ENCODE results near the gene FHIP1B. TPM values are rescaled to one million over a fixed set of nuclear protein-coding genes. Genes with fewer than 3 reads are reported as not detected.
"Not testable (repeated sequence)": the region's sequence is repeated elsewhere in the genome, so short reads cannot be mapped to it uniquely, and the experiment has no call there.

The FHIP1B gene
- total RNA-seq, result 19.6 TPM

DNA sequence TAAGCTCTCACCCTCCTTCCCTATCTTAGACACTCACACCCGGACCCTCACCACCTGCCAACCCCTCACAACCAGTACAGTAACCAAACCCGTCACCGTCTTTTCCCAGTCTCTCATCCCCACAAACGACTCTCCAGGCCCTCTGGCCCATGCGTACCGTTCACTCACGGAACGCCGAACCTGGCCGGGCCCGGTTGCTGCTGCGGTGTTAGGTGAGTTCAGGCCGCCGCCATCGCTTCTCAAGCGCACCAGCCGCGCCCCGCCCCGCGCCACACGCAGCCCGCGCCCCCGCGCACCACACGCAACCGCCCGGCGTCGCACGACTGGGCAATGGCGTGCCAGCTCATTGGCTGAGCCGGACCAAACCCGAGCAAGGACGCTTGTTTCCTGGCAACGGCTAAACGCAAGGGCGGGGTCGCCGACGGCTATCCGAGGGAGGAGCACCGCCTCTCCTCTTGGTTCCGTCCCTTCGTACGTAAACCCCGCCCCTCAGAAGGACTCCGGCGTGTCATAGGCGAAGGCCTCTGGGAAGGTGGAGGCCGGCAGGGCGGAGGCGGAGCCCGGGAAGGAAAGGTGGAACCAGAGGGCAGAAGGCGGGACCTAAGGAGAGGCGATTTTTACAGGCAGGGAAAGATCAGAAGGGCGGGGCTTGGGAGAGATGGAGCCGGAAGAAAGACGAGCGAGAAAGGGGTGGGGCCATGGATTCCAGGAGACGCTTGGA, at the start of gene FHIP1B:
Gene FHIP1B (minus strand): TSS at position 250 of the 721 bp plus-strand sequence. CDS start 10,120 bp downstream, outside the sequence.
- DNase-seq (ENCODE audit: low spot score in 2 of 2), result peak; percentile 93 to 95
- FAIRE-seq, result peak; percentile 96

DNA sequence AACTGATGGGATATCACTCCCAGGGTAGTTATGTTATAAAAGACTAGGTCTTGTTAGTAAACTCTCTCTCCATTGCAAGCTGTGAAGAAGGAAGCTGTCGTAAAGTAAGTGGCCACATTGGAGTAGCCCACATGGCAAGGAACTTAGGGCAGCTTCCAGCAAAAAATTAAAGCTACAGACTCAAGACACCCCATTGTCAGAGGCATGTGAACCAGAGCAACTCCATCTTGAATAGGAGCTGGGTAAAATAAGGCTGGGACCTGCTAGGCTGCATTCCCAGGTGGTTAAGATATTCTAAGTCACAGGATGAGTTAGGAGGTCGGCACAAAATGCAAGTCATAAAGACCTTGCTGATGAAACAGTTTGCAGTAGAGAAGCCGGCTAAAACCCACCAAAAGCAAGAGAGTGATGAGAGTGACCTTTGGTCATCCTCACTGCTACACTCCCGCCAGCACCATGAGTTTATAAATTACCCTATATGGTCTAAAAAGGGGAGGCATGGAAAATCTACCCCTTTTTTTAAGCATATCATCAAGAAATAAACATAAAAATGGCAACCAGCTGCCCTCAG, 49.1 kb upstream of the FHIP1B start:
- FAIRE-seq (no peak), DNase-seq (ENCODE audit: low spot score in 2 of 2) (no peak)

DNA sequence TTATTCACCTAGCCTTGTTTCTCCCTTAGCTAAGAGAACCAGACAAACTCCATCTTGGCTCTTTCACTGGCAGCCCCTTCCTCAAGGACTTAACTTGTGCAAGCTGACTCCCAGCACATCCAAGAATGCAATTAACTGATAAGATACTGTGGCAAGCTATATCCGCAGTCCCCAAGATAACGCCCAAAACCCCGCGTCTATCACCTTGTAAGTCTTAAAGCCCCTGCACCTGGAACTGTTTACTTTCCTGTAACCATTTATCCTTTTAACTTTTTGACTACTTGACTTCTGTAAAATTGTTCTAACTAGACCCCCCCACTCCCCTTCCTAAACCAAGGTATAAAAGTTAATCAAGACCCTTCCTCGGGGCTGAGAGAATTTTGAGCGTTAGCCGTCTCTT, 46.4 kb upstream of the FHIP1B start:
- DNase-seq (ENCODE audit: low spot score in 2 of 2); FAIRE-seq: not testable (repeated sequence)

DNA sequence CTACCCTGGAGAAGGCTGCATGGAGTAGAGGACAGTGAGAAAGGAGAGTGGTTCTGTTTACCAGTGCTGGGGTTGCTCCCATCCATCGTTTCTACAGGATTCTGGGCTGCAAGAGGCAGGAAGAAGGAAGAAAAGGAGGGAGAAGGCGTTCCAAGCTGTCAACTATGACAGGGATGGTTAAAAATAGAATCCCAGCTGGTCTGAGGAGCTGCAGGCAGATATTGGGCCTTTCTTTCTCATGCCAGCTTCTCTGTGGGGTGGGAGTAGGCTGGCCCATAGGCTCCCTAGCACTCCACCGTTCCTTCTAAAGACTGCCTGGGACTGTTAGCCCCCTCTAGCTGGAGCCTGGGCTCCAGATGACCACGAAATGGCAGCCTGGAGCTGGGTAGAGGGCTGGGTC, 38.8 kb upstream of the FHIP1B start:
- no peak for DNase-seq (ENCODE audit: low spot score in 2 of 2)
- no peak for FAIRE-seq

DNA sequence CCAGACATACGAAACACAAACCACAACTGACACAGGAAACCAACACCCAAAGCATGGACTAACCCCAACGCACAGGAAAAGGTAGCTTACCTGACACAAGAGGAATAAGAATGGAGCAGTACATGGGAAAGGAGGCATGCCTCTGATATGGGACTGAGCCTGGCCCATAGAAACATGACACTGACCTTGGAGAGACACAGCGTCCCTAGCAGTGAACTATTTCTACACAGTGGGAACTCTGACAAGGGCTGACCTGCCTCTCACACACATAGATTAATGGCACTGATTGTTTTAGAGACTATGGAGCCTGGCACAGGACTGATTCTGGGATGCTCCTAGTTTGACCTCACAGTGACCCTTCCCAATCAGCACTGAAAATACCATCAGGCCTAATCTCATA, 37.2 kb upstream of the FHIP1B start:
- no peak for DNase-seq (ENCODE audit: low spot score in 2 of 2)
- FAIRE-seq, result no peak

DNA sequence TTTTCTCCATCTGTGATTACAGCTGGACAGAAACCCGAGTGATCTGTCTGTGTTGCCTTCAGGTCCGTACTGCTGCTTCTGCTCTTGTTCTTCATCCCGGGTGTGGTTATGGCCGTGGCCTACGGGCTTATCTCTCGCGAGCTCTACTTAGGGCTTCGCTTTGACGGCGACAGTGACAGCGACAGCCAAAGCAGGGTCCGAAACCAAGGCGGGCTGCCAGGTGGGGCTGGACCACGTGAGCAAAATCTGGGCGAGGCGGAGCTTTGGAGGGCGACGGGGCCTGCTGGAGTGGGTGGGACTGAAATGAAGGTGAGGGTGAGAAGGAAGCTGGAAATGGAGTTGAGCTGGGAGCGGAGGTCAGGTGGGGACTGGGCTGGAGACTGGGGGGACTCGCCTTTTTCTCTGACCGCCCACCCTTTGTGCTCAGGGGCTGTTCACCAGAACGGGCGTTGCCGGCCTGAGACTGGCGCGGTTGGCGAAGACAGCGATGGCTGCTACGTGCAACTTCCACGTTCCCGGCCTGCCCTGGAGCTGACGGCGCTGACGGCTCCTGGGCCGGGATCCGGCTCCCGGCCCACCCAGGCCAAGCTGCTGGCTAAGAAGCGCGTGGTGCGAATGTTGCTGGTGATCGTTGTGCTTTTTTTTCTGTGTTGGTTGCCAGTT, 36.3 kb upstream of the FHIP1B start:
- DNase-seq (ENCODE audit: low spot score in 2 of 2) (no peak), FAIRE-seq (no peak)

DNA sequence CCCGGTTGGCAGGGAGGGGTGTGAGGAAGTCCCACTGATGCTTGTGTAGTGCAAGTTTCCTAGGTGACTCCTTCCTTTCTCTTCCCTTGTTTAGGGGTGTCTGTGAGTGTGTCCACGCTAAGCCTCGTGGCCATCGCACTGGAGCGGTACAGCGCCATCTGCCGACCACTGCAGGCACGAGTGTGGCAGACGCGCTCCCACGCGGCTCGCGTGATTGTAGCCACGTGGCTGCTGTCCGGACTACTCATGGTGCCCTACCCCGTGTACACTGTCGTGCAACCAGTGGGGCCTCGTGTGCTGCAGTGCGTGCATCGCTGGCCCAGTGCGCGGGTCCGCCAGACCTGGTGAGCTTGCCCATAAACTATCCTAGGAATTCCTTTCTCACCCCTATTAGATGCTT, 35.6 kb upstream of the FHIP1B start:
- no peak for FAIRE-seq
- no peak for DNase-seq (ENCODE audit: low spot score in 2 of 2)

DNA sequence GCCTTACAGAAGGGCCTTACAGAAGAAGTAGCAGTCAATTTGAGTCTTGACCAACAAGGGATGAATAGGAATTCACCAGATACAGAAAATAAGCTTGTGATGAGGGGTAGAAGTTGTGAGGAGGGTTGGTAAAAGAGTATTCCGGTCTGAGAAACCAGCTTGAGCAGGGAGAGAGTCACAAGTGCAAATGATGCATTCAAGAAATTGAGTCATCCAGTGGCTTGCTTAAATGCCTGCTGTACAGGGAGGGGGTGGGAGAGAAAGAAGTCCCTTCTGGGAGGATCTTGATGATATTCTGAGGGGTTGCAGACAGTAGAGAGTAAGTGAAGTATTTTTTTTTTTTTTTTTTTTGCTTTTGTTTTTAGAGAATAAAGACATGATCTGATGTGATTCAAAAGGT, 34.4 kb upstream of the FHIP1B start:
- FAIRE-seq (no peak), DNase-seq (ENCODE audit: low spot score in 2 of 2) (no peak)

DNA sequence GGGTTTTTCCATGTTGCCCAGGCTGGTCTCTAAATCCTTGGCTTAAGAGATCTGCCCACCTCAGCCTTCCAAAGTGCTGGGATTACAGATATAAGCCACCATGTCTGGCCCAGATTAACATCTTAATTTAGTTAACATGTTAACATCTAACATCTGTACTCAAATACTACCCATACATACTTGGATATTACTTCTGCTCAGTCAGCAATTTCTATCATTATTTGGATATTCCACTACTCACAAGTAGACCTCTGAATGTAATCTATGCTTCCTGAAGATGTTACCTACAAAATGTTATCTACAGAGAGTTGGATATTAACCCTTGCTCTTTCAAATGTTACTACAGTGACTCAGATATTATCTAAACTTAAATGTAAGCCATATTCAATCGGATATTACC, 29.2 kb upstream of the FHIP1B start:
- no peak for DNase-seq (ENCODE audit: low spot score in 2 of 2)
- no peak for FAIRE-seq

DNA sequence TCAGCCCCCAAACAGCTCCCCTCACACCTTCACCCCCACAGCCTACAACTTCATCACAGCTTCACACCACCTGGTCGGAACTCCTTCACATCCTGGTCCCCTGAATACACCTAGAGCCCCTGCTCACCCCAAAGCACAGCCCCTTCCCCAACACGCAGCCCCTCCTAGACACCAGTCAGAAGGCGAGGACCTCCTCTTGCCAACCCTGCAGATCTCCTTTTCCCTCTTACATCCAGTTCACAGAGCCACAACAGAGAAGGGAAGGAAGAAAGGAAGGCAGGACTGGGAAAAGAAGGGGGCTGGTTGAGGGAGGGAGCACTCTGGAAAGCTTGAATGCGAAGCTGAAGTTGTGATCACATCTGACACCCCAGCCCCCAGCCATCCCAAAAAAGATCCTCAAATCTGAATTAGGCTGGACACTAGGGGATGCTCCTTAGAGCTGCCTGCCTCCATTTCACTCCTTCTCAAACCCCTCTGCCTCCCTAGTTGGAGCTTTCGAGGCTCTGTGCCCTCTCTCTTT, 25.8 kb upstream of the FHIP1B start:
- FAIRE-seq (no peak), DNase-seq (ENCODE audit: low spot score in 2 of 2) (no peak)

DNA sequence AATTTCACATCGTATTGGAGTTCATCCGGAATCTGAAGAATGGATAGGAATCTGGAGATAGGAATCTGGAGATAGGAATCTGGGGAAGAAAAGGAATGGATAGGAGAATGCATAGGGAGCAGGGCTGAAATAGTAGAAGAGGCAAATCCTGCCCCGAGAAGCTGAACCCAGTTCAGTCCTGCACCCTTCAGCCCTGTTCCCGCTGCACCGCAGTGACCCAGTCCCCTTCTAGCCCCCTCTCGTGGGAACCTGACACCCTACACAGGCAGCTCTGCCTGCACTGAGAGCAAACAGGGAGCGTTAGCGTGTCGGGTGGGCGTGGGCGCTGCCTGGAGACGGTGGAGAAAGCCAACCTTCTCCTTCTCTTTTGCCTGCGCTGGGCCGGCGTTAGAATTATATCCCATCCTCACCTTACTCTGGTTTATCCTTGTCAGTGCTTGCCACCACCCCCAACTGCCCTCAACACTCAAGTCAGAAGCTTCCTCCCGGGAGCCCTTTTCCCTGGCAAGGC, 24.2 kb upstream of the FHIP1B start:
- FAIRE-seq (no peak), DNase-seq (ENCODE audit: low spot score in 2 of 2) (no peak)

DNA sequence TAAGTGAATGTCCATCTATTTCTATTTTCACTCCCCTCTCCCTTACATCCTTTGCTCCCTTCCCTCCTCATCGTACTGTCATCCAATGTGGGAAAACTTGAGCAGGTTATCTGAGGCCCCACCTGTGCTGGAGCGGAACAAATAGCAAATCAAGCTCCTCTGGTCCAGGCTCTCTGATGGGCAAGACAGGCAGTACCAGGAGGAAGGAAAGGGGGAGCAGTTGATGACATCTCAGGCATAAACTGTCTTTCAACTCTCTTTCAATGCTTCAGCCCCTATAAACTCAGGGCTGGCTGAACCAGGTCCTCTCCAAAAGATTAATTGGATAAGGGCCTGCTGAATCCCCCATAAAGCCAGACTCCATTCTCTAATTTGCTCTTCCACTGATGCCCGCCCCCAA, 23.7 kb upstream of the FHIP1B start:
- FAIRE-seq (no peak), DNase-seq (ENCODE audit: low spot score in 2 of 2) (no peak)

DNA sequence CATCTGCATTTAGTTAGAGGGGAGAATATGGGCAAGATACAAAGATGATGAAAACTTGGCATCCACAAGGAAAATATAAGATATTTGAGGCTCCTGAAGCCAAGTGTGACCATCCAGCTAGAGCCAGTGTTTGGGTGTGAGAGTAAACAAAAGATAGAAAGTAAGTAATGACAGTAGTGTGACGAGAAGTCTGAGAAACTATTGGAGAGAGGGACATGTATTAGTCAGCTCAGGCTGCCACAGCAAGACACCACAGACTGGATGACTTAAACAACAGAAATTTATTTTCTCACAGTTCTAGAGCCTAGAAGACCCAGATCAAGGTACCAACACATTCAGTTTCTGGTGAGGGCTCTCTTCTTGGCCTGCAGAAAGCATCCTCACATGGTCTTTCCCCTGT, 18.8 kb upstream of the FHIP1B start:
- no peak for DNase-seq (ENCODE audit: low spot score in 2 of 2)
- FAIRE-seq, result no peak

DNA sequence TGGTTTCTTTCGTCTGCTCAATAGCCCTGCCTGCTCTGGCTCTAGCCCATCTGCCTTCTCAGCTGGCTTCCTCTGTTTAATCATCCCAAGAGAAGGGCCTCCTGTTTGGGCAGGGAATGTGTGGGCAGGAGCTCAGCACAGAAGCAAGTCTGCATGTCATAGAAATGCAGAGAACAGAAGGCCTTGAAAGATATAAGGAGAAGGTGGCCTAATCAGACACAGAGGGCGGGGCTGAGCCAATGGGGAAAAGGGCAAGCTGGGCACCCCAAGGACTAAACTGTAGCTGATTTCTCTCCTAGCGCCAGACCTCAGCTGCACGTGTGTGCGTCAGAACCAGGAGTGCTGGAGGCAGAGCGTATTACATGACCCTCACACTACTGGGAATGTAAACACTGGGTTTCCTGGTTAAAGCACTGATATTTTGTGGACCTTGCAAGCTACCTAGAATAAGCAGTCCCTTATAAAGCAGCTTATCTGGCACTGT, 17.6 kb upstream of the FHIP1B start:
- DNase-seq (ENCODE audit: low spot score in 2 of 2), result no peak

DNA sequence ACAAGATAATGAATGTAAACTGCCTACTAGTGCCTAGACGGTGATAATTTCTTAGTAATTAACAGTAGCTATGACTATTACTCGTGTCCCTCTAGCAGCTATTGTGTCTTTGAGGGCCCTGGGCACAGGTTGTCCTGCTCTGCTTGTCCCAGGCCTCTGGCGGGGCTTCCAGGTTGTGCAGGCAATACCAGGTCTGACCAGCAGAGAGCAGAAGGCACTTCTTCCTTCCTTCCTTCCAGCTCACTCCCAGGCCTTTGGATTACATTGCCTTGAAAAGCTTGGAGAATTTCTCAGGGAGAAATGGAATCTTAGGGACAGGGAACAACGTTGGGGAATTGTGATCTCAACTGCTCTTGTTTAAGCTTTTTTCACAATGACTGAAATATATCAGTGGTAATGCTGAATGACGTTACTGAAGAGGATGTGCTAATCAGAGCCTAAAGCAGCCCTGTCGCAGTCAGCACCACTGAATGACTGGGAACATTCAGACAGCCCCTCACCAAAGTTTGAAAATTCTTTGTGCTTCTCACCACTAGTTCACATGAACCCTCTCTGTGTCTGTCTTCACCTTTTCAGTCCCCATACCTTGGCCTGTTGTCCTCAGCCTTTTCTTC, 16.8 kb upstream of the FHIP1B start:
- FAIRE-seq (no peak), DNase-seq (ENCODE audit: low spot score in 2 of 2) (peak; percentile 41 to 55)

More for the DNA sequence above, 17.6 kb upstream of the FHIP1B start:
- no peak for FAIRE-seq

DNA sequence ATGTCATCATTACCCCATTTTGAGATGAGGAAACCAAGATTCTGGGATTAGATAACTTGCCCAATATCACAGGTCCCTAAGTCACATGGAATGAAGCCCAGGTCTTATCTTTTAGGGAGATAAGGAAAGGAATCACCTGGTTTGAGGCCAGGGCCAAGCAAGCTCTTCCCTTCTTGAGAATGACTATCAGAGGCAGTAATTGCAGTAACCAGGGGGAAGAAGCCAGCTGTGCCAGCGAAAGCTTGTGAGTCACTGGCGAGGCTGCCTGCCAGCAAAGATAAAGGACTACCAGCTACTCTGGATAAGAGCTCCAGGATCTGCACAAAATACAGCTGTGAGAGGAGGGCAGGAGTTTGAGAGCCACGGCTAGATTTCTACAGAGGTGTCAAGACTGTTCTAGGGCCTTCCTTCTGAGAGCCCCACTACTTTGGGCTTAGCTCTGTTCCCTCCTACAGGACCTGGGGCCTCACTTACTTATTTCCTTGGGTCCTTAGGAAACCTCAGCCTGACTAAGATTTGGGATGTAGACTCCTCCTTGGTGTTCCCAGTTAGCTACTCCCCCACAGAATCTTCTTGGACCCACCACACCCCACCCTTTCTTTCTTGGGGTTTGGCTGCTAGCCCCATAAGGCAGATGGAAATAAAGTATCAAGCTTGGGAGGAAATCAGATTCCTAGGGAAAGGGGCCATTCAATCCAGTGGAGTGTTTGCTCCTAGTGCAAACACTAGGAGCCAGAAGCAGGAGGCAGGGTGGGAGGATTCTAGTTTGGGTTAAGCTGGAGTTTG, 15.5 kb upstream of the FHIP1B start:
- FAIRE-seq (no peak), DNase-seq (ENCODE audit: low spot score in 2 of 2) (no peak)

DNA sequence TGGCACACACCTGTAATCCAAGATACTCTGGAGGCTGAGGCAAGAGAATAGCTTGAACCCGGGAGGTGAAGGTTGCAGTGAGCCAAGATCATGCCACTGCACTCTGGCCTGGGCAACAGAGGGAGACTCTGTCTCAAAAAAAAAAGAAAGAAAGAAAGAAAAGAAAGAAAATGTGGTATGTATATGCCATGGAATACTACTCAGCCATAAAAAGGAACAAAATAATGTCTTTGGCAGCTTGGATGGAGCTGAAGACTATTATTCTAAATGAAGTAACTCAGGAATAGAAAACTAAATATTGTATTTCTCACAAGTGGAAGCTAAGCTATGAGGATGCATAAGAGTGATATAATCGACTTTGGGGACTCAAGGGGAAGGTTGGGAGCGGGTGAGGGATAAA, 14.5 kb upstream of the FHIP1B start:
- not testable (repeated sequence) for DNase-seq (ENCODE audit: low spot score in 2 of 2); FAIRE-seq

DNA sequence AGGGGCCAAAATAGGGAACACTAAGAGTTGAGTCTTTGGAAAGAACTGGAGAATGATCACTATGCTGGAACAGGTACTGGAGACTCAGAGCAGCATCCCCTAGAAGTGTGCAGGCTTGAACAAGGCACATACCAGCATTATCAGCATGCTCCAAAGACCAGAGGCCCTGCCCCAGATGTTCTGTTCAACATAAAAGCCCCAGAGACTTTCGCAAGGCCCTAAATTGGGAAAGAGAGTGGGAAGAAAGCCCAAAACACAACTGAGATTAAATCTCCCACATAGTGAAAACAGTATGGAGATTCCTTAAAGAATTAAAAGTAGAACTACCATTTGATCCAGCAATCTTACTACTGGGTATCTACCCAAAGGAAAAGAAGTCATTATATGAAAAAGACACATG, 13.8 kb upstream of the FHIP1B start:
- DNase-seq (ENCODE audit: low spot score in 2 of 2) (no peak), FAIRE-seq (no peak)

DNA sequence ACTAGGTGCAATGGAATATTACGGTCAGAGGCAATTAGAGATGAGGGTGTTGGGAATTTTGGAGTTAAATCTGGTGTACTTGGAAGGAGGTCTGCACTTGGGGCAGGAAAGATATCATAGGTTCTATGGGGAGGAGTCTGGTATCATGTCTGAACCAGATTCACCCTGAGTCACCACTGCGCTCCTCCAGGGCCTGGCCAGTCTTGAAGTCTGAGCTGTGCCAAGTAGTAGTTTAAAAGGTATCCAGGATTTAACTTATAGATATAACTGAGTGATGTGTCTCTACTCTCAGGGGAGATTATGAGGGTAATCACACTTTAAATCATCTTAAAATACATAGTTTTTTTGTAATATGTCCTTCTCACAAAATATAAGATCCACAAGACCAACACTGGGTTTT, 11.1 kb upstream of the FHIP1B start:
- FAIRE-seq (no peak), DNase-seq (ENCODE audit: low spot score in 2 of 2) (no peak)

DNA sequence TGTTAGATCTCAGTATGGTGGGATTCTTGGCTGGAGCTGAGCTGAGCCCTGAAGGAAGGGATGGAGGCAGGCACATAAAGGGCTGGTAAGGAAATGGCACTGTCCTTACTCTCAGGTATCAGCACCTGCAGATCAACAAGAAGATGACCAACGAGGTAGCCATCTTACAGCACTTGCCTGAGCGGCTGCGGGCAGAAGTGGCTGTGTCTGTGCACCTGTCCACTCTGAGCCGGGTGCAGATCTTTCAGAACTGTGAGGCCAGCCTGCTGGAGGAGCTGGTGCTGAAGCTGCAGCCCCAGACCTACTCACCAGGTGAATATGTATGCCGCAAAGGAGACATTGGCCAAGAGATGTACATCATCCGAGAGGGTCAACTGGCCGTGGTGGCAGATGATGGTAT, 6.9 kb upstream of the FHIP1B start:
- DNase-seq (ENCODE audit: low spot score in 2 of 2) (no peak), FAIRE-seq (no peak)
